Neural cell (in vitro differentiated cells): ENCODE results near the gene COPB2.

Source experiments
- EZH2 ChIP-seq: fragments of 200-600, 300-800 bp; shearing (Covaris generic), sonication (generic); IDR thresholded peaks from 2 replicates; pipeline ENCODE4 v1.6.1; 2014; ENCODE audit warnings: antibody characterized with exemption, low read length, borderline replicate concordance, mild to moderate bottlenecking; ENCODE audit not compliant: insufficient read depth, poor library complexity, severe bottlenecking
- REST ChIP-seq: IDR thresholded peaks from 2 replicates; pipeline ENCODE4 v1.6.1; 2012; ENCODE audit warnings: borderline replicate concordance
- TAF1 ChIP-seq: IDR thresholded peaks from 2 replicates; pipeline ENCODE4 v1.6.1; 2012; ENCODE audit warnings: low read depth
- TF ChIP-seq, protein P1 (sequence below): fragments of 450-650 bp; IDR thresholded peaks from 2 replicates; pipeline ENCODE4 v1.5.1; 2014; ENCODE audit warnings: antibody characterized with exemption, mild to moderate bottlenecking, moderate library complexity; ENCODE audit not compliant: poor library complexity, severe bottlenecking

DNA sequence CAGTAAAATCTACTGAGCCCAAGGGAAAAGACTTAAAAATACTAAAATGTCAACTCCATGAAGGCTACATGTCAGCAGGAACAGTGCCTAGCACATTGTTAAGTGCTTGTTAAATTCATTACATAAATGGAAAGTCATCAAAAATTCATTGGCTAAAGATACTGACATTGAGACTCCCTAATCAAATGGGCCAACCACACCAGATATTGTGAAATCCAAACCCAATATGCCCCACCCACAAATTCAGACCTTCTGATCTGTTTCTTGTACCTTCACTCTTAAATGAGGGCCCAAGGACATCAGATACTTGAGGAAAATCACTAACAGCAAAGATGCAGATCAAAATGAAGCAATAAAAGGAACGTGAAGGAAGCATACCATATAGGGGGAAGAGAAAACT is 24.9 kb downstream of the COPB2 start:
- TF ChIP-seq EZH2 (no peak), TAF1 (no peak), REST (no peak)
- TF ChIP-seq, protein P1, sequence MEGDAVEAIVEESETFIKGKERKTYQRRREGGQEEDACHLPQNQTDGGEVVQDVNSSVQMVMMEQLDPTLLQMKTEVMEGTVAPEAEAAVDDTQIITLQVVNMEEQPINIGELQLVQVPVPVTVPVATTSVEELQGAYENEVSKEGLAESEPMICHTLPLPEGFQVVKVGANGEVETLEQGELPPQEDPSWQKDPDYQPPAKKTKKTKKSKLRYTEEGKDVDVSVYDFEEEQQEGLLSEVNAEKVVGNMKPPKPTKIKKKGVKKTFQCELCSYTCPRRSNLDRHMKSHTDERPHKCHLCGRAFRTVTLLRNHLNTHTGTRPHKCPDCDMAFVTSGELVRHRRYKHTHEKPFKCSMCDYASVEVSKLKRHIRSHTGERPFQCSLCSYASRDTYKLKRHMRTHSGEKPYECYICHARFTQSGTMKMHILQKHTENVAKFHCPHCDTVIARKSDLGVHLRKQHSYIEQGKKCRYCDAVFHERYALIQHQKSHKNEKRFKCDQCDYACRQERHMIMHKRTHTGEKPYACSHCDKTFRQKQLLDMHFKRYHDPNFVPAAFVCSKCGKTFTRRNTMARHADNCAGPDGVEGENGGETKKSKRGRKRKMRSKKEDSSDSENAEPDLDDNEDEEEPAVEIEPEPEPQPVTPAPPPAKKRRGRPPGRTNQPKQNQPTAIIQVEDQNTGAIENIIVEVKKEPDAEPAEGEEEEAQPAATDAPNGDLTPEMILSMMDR: no peak
